HepG2 (cell line): ENCODE data around the gene DHRS4L2. TPM values are rescaled to one million over a fixed set of nuclear protein-coding genes. Genes with fewer than 3 reads are reported as not detected.

Experiments used
- ATF6 ChIP-seq: sonication (generic); formaldehyde crosslinking; conservative IDR thresholded peaks from 2 replicates; pipeline ENCODE4 v1.4.0; 2020; ENCODE audit warnings: missing genetic modification reagents
- CBX5 ChIP-seq: sonication (generic); formaldehyde crosslinking; IDR thresholded peaks from 2 replicates; pipeline ENCODE4 v1.4.0; 2020; ENCODE audit warnings: missing genetic modification reagents, borderline replicate concordance
- CHCHD3 ChIP-seq: sonication (generic); formaldehyde crosslinking; IDR thresholded peaks from 2 replicates; pipeline ENCODE4 v1.8.0; 2022; ENCODE audit warnings: mild to moderate bottlenecking, missing genetic modification reagents, moderate library complexity
- ELF1 ChIP-seq: sonication (generic); formaldehyde crosslinking; IDR thresholded peaks from 2 replicates; pipeline ENCODE4 v1.4.0; 2020; ENCODE audit warnings: missing genetic modification reagents
- KDM2A ChIP-seq: sonication (generic); formaldehyde crosslinking; IDR thresholded peaks from 2 replicates; pipeline ENCODE4 v1.4.0; 2020; ENCODE audit warnings: low read depth, missing genetic modification reagents, borderline replicate concordance
- KDM6A ChIP-seq: IDR thresholded peaks from 2 replicates; pipeline ENCODE4 v1.6.1; 2016; ENCODE audit warnings: low read depth
- MIER3 ChIP-seq: IDR thresholded peaks from 2 replicates; pipeline ENCODE4 v1.6.1; 2016; ENCODE audit warnings: missing compliant biosample characterization, borderline replicate concordance
- MYPOP ChIP-seq: sonication (generic); formaldehyde crosslinking; IDR thresholded peaks from 2 replicates; pipeline ENCODE4 v1.8.1; 2023; ENCODE audit warnings: mild to moderate bottlenecking, moderate library complexity, missing genetic modification reagents
- NR2F6 ChIP-seq, 2 experiments: IDR thresholded peaks; 2 replicates each; pipeline ENCODE4 v1.6.1; 2016; ENCODE audit warnings: antibody characterized with exemption in 1 of 2, mild to moderate bottlenecking in 1 of 2
- PBX2 ChIP-seq: IDR thresholded peaks from 2 replicates; pipeline ENCODE4 v1.6.1; 2016; ENCODE audit warnings: control low read depth
- RAD21 ChIP-seq: fragments of 450-650 bp; formaldehyde crosslinking; IDR thresholded peaks from 2 replicates; pipeline ENCODE4 v1.5.0; 2020; ENCODE audit warnings: mild to moderate bottlenecking
- REXO4 ChIP-seq: sonication (generic); formaldehyde crosslinking; IDR thresholded peaks from 2 replicates; pipeline ENCODE4 v1.8.0; 2022; ENCODE audit warnings: missing genetic modification reagents, mild to moderate bottlenecking, borderline replicate concordance
- RFXANK ChIP-seq: IDR thresholded peaks from 2 replicates; pipeline ENCODE4 v1.6.1; 2016
- SMARCC2 ChIP-seq: fragments of 450-650 bp; IDR thresholded peaks from 2 replicates; pipeline ENCODE4 v1.6.1; 2017; ENCODE audit warnings: antibody characterized with exemption, mild to moderate bottlenecking
- SRY ChIP-seq: sonication (generic); formaldehyde crosslinking; IDR thresholded peaks from 2 replicates; pipeline ENCODE4 v1.8.0; 2022; ENCODE audit warnings: mild to moderate bottlenecking, missing genetic modification reagents
- TARDBP ChIP-seq: sonication (generic); formaldehyde crosslinking; IDR thresholded peaks from 2 replicates; pipeline ENCODE4 v1.8.0; 2022; ENCODE audit warnings: mild to moderate bottlenecking, missing genetic modification reagents
- TFE3 ChIP-seq: IDR thresholded peaks from 2 replicates; pipeline ENCODE4 v1.6.1; 2016
- U2AF2 ChIP-seq: fragments of 200-400 bp; formaldehyde crosslinking; IDR thresholded peaks from 2 replicates; pipeline ENCODE4 v1.6.1; 2017; ENCODE audit warnings: low read depth, mild to moderate bottlenecking, low read length
- ZBTB7B ChIP-seq: sonication (generic); formaldehyde crosslinking; IDR thresholded peaks from 2 replicates; pipeline ENCODE4 v1.4.0; 2020; ENCODE audit warnings: missing genetic modification reagents
- ZFP37 ChIP-seq: sonication (generic); formaldehyde crosslinking; IDR thresholded peaks from 2 replicates; pipeline ENCODE4 v1.4.0; 2020; ENCODE audit warnings: missing genetic modification reagents, borderline replicate concordance
- ZKSCAN5 ChIP-seq: sonication (generic); formaldehyde crosslinking; IDR thresholded peaks from 2 replicates; pipeline ENCODE4 v1.5.1; 2020; ENCODE audit warnings: mild to moderate bottlenecking, missing genetic modification reagents
- ZNF10 ChIP-seq: sonication (generic); formaldehyde crosslinking; IDR thresholded peaks from 2 replicates; pipeline ENCODE4 v1.4.0; 2020; ENCODE audit warnings: mild to moderate bottlenecking, low read depth, missing genetic modification reagents, borderline replicate concordance
- ZNF451 ChIP-seq: sonication (generic); formaldehyde crosslinking; IDR thresholded peaks from 2 replicates; pipeline ENCODE4 v1.5.0; 2020; ENCODE audit warnings: mild to moderate bottlenecking, missing genetic modification reagents
- ZNF660 ChIP-seq: sonication (generic); formaldehyde crosslinking; IDR thresholded peaks from 2 replicates; pipeline ENCODE4 v1.5.1; 2020; ENCODE audit warnings: mild to moderate bottlenecking, low read depth, missing genetic modification reagents, borderline replicate concordance
- ZNF850 ChIP-seq: sonication (generic); formaldehyde crosslinking; conservative IDR thresholded peaks from 2 replicates; pipeline ENCODE4 v1.9.0; 2021; ENCODE audit warnings: mild to moderate bottlenecking, missing genetic modification reagents
- ZNF878 ChIP-seq: sonication (generic); formaldehyde crosslinking; IDR thresholded peaks from 2 replicates; pipeline ENCODE4 v1.8.1; 2023; ENCODE audit warnings: mild to moderate bottlenecking, missing genetic modification reagents, moderate library complexity
- polyA plus RNA-seq, 8 experiments: library from polyadenylated mRNA; depleted of rRNA in 3 of 8; stranded (reverse) in 7 of 8; unstranded in 1 of 8; fragments of >200 nt; fragmentation: Illumina TruSeq in 4 of 8; extraction: Trizol in 4 of 8; gene quantifications; 2 replicates each; pipeline versions ENCODE4 v1.2.1 to v1.2.3, GENCODE V29; 2011 to 2016; ENCODE audit warnings: low read depth in 4 of 8, missing spikeins in 1 of 8, mixed read lengths in 1 of 8; ENCODE audit not compliant: insufficient read depth in 1 of 8
- total RNA-seq, 5 experiments: library from RNA; depleted of rRNA; stranded (reverse); fragments of >200 nt; fragmentation: Illumina TruSeq; extraction: Trizol; gene quantifications; 2 replicates each; pipeline ENCODE4 v1.2.3, GENCODE V29; 2016; ENCODE audit warnings: low read depth in 1 of 5

Gene DHRS4L2
- total and polyA plus RNA-seq, 2 of the 13 experiments (the other 11 are each of a cell fraction or from before 2014, with no cell fraction given), result 24.7 to 38.2 TPM

- TF ChIP-seq TARDBP (CRISPR knock-in tag) (peak; percentile 88), RAD21 (CRISPR knock-in tag) (peak; percentile 87), ZKSCAN5 (CRISPR knock-in tag) (peak; percentile 78), ZNF660 (CRISPR knock-in tag) (no peak; the same call in 1 of the 2 replicates), ZNF850 (CRISPR knock-in tag) (no peak; the same call in 1 of the 2 replicates), PBX2 (CRISPR knock-in tag) (no peak), U2AF2 (no peak), ZBTB7B (CRISPR knock-in tag) (peak; percentile 97), ATF6 (CRISPR knock-in tag) (0 out of 2 replicates have a peak, but pooled peaks have one; percentile 28), SMARCC2 (no peak), ELF1 (CRISPR knock-in tag) (peak; percentile 65), RFXANK (CRISPR knock-in tag) (no peak), MIER3 (CRISPR knock-in tag) (peak; percentile 89), NR2F6 (IDR thresholded peaks at IDR 0.05) (no peak), NR2F6 (CRISPR knock-in tag; IDR thresholded peaks at IDR 0.05) (peak; percentile 54; the same call in 1 of the 2 replicates), ZFP37 (no peak), ZNF451 (CRISPR knock-in tag) (peak; percentile 95), REXO4 (CRISPR knock-in tag) (peak; percentile 65; the same call in 1 of the 2 replicates), KDM2A (CRISPR knock-in tag) (0 out of 2 replicates have a peak, but pooled peaks have one; percentile 48), MYPOP (no peak; the same call in 1 of the 2 replicates), SRY (CRISPR knock-in tag) (no peak), ZNF878 (CRISPR knock-in tag) (no peak), KDM6A (no peak), CBX5 (CRISPR knock-in tag) (peak; percentile 87; the same call in 1 of the 2 replicates), CHCHD3 (peak; percentile 69; the same call in 1 of the 2 replicates), TFE3 (peak; percentile 62), ZNF10 (CRISPR knock-in tag) (no peak)
These were observed 47.6 kb downstream of the DHRS4L2 start (continued) for GRCh38 chr14:24036169-24036962.
